Astrocyte of the cerebellum (primary cell): ENCODE measurements around the gene ECE1.

ENCODE experiments used
- DNase-seq: peaks from one replicate; pipeline ENCODE4 v3.0.0-alpha.2; 2011; ENCODE audit warnings: low read depth
- H3K4me3 ChIP-seq: 2 replicates; pipeline ENCODE4 v1.5.1; 2011; ENCODE audit warnings: mild to moderate bottlenecking, low read depth, low read length, moderate library complexity
- in situ Hi-C: cut with HindIII; loops from 2 replicates; pipeline ENCODE4 v1.10.0; 2017; ENCODE audit warnings: low sequenced_read_pairs
- TF ChIP-seq, protein P1 (sequence below): IDR thresholded peaks from 2 replicates; pipeline ENCODE4 v1.5.1; 2012; ENCODE audit warnings: low read length, low read depth, moderate library complexity, mild to moderate bottlenecking; ENCODE audit errors: missing control alignments

The ECE1 gene

DNA sequence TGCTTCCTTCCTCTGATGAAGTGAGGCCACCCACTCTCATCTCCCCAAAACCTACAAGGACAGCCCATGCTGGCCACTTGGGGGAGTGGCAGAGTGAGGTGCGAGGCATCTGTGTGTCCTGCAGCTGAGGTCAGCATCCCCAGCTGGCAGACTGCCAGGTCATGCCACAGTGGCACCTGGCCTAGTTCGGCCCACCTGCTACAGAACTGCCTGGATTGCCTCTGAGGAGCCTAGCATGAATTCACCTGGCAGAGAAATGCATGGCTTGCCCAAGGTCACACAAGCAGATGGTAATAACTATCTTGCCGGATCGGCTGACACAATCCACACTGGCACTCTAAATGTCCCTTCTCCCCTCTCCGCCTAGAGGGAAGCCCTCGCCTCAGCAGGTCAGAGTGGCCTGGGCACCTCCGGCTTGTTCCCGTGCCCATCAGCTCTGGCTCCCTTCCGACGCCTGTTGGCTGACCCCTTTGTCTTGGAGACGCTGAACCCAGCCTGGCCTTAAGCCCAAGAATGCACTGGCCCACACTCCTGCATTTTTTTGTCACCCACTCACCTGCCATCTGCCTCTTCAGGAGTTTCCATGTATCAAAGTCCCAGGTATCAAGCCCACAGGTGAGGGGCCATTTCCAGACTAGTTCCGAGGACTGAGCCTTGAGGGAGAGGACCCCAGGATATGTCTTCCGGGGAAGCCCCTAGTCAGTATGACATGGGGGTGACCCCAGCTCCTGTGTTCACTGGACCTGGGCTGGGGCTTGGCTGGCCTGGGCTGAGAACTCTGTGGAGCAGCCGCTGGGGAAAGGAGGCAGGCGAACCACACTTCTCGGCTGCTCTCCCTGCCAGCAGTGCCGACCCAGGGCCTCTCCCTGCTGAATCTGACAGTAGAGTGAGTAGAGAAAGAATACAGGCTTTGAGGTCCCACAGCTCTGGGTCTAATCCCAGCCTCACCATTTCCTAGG is 21.7 kb downstream of the ECE1 start:
- H3K4me3 ChIP-seq = no peak overlapping the region
- in situ Hi-C loops = no loop called here
- DNase-seq = no peak
- TF ChIP-seq, protein P1, sequence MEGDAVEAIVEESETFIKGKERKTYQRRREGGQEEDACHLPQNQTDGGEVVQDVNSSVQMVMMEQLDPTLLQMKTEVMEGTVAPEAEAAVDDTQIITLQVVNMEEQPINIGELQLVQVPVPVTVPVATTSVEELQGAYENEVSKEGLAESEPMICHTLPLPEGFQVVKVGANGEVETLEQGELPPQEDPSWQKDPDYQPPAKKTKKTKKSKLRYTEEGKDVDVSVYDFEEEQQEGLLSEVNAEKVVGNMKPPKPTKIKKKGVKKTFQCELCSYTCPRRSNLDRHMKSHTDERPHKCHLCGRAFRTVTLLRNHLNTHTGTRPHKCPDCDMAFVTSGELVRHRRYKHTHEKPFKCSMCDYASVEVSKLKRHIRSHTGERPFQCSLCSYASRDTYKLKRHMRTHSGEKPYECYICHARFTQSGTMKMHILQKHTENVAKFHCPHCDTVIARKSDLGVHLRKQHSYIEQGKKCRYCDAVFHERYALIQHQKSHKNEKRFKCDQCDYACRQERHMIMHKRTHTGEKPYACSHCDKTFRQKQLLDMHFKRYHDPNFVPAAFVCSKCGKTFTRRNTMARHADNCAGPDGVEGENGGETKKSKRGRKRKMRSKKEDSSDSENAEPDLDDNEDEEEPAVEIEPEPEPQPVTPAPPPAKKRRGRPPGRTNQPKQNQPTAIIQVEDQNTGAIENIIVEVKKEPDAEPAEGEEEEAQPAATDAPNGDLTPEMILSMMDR = no peak

DNA sequence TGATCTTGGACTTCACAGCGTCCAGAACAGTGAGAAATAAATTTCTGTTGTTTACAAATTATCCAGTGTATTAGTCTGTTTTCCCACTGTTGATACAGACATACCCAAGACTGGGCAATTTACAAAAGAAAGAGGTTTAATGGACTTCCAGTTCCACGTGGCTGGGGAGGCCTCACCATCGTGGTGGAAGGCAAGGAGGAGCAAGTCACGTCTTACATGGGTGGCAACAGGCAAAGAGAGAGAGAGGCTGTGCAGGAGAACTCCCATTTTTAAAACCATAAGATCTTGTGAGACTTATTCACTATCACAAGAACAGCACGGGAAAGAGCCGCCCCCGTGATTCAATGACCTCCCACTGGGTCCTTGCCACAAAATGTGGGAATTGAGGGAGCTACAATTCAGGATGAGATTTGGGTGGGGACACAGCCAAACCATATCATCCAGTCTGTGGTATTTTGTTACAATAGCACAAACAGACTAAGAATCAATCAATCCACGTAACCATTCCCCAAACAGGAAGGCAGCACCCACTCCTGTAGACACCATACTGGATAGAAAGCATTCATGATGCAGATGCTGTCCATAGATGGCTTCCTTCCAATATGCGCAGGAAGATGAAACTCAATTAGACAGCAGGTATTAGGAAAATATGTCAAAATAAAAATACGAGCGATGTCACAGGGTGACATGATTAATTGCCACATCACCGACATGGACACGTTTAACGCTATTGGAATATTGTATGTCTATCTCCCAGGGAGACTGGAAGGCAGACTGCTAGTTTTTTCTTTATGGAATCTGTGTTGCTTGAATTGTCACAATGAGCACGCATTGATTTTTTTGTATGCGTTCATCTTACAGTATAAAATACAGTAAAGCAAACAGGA is 22.8 kb downstream of the ECE1 start:
- DNase-seq = peak; percentile 48
- TF ChIP-seq, protein P1 = no peak
- in situ Hi-C loops = no loop called here
- H3K4me3 ChIP-seq = no peak overlapping the region

DNA sequence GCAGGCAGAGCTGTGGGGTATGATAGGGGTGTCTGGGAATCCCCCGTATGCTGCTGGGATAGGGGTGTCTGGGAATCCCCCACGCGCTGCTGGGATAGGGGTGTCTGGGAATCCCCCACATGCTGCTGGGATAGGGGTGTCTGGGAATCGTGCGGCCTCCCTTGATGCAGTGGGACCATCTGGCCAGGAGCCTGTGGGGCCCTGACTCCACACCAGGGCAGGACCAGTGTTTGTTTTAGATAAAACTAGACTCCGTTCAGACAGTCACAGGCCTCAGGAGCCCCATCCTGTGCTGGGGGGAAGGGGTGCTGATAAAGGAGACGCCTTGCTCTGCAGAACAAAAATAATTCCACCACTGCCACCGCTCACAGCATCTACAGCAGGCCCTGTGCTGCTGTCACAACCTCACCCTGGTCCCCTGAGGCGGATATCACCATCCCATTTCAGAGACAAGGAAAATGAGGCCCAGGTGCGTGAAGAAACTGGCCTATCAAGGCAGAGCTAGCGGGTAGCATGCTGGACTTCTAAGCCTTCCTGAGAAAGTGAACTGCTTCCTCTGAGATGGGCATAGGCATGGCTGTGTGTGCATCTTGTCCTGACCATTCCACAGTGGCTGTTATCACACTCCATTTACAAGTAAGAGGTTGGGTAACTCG is 24.0 kb downstream of the ECE1 start:
- DNase-seq = no peak
- in situ Hi-C loops = no loop called here
- TF ChIP-seq, protein P1 = no peak
- H3K4me3 ChIP-seq = no peak overlapping the region

DNA sequence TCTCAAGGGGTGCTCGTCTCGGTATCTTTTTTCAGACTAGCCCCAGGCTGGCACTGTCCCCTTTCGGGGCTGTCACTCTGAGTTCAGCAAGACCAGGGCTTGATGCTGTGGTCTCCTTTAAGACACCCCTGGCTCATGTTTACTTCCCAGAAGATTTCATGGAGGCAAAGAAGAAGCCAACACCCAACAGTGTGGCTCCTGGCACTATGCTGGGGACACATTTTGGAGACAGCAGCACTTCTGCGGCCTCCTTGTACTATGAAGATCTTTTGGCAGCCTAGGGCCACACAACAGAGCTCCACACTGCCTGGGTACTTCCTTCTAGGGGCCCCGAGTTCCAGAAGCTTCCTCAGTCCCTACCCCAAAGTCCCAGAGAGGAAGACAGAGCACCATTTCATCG is 24.6 kb downstream of the ECE1 start:
- H3K4me3 ChIP-seq = no peak overlapping the region
- TF ChIP-seq, protein P1 = no peak
- no peak for DNase-seq
- in situ Hi-C loops = no loop called here

DNA sequence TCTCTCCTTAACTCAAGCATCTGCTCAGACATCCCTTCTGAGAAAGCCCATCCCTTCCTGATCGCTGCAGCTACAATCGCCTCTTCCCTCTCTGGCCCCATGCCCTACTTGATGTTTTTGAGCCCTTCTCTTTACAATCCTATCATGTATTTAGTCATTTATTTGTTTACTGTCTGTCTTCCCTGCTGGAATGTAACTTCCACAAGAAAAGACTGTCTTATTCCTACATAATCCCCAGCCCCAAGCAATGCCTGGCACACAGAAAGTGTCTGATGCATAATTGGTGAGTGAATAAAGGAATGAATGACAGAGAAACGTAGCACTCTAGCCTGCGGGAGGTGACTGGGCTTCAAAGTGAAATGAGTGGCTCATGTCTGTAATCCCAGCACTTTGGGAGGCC is 25.4 kb downstream of the ECE1 start:
- in situ Hi-C loops = no loop called here
- DNase-seq = no peak
- TF ChIP-seq, protein P1 = no peak

DNA sequence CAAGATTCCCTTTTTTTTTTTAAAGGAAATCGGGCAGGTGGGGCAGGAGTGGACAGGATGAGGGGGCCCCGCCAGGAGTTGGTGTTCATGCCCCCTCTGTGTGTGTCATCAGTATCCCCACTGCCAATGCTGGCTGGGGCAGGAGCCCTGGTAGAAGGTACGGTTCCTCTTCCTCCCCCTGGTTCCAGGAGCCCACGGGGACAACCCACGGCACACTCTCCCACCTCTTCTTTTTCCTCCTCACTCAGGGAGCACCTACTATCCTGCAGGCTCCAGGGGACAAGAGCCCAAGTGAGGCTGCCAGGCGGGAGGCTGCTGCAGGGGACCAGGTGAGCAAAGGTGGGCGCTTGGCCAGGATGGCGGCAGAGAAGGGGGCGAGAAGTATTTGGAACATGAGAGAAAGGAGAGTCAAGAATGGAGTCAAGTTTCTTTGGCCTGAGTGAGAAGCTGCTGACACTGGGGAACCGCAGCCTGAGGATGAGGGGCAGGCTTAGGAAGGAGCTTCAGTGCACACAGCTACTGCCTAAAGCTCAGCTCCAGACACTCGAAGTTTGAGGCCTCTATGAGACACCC is 26.5 kb downstream of the ECE1 start:
- DNase-seq = no peak
- TF ChIP-seq, protein P1 = no peak
- in situ Hi-C loops = no loop called here
- H3K4me3 ChIP-seq = no peak overlapping the region

More for the DNA sequence above, 25.4 kb downstream of the ECE1 start:
- no peak overlapping the region for H3K4me3 ChIP-seq
